ENCODE results near the gene D2HGDH.

DNA sequence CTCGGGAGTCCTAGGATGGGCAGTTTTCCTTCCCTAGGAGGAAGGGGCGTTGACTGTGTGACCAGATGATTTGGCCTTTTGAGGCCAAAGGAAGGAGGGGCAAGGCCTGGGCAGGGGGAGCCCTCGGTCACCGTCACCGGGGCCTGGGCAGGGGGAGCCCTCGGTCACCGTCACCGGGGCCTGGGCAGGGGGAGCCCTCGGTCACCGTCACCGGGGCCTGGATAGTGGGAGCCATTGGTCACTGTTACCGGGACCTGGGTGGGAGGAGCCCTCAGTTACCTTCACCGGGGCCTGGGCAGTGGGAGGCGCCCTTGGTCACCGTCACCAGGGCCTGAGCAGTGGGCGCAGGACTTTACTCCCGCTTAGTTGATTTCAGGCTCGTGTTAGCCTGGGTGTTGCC lies 17.3 kb downstream of the D2HGDH start:
- TF ChIP-seq, protein P1, sequence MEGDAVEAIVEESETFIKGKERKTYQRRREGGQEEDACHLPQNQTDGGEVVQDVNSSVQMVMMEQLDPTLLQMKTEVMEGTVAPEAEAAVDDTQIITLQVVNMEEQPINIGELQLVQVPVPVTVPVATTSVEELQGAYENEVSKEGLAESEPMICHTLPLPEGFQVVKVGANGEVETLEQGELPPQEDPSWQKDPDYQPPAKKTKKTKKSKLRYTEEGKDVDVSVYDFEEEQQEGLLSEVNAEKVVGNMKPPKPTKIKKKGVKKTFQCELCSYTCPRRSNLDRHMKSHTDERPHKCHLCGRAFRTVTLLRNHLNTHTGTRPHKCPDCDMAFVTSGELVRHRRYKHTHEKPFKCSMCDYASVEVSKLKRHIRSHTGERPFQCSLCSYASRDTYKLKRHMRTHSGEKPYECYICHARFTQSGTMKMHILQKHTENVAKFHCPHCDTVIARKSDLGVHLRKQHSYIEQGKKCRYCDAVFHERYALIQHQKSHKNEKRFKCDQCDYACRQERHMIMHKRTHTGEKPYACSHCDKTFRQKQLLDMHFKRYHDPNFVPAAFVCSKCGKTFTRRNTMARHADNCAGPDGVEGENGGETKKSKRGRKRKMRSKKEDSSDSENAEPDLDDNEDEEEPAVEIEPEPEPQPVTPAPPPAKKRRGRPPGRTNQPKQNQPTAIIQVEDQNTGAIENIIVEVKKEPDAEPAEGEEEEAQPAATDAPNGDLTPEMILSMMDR (IDR thresholded peaks at IDR 0.05), result no peak
- TF ChIP-seq POLR2A (IDR thresholded peaks at IDR 0.05), result no peak
- TF ChIP-seq POLR2AphosphoS5 (IDR thresholded peaks at IDR 0.05; ENCODE audit: insufficient read depth in 1 of 2, low read depth in 1 of 2), result no peak

Measured in vagina (tissue), 2 donors.